ENCODE results near the gene RAVER1. TPM values are rescaled to one million over a fixed set of nuclear protein-coding genes. Genes with fewer than 3 reads are reported as not detected.

The RAVER1 gene
- total and polyA plus RNA-seq, 9 of the 15 experiments (the other 6 are each of a cell fraction or from before 2014, with no cell fraction given): 0.06 to 113 (median 7.0) TPM

- TF ChIP-seq ARID4B (CRISPR knock-in tag; IDR thresholded peaks at IDR 0.05) (0 out of 2 replicates have a peak, but pooled peaks have one; percentile 38), MAX (CRISPR knock-in tag; IDR thresholded peaks at IDR 0.05) (peak; percentile 81), HNRNPH1 (optimal IDR thresholded peaks at IDR 0.05; ENCODE audit: low read depth, low read length) (no peak), CAMTA2 (CRISPR knock-in tag; conservative IDR thresholded peaks at IDR 0.05) (no peak), E2F8 (IDR thresholded peaks at IDR 0.05; ENCODE audit: low read depth, partially characterized antibody) (no peak), NR2C2 (CRISPR knock-in tag; IDR thresholded peaks at IDR 0.05) (no peak), NR2C2 (tag; IDR thresholded peaks at IDR 0.05) (no peak; the same call in none of the 2 replicates), YY1 (IDR thresholded peaks at IDR 0.05; ENCODE audit: borderline replicate concordance in 1 of 3, control insufficient read depth in 1 of 3, extremely low read depth in 1 of 3, insufficient read depth in 3 of 3, insufficient read length in 1 of 3, insufficient replicate concordance in 2 of 3, low read depth in 1 of 3, low read length in 2 of 3) (peak in 2 of 3 experiments; percentile 38 to 58), RBM14 (IDR thresholded peaks at IDR 0.05; ENCODE audit: borderline replicate concordance, insufficient read depth, low read depth, low read length) (no peak), ATF2 (CRISPR knock-in tag; IDR thresholded peaks at IDR 0.05) (no peak), SRSF9 (IDR thresholded peaks at IDR 0.05; ENCODE audit: borderline replicate concordance, low read depth, low read length) (no peak), CCNT2 (IDR thresholded peaks at IDR 0.05; ENCODE audit: borderline replicate concordance, extremely low read depth, insufficient read length, low read depth, low read length) (peak; percentile 80), FOXK1 (CRISPR knock-in tag; IDR thresholded peaks at IDR 0.05; ENCODE audit: borderline replicate concordance) (no peak), MCM2 (IDR thresholded peaks at IDR 0.05; ENCODE audit: low read depth) (no peak), ZNF589 (CRISPR knock-in tag; IDR thresholded peaks at IDR 0.05; ENCODE audit: low read depth) (no peak), ILF3 (IDR thresholded peaks at IDR 0.05; ENCODE audit: borderline replicate concordance) (no peak)
These were observed 1.4 kb upstream of the RAVER1 start (continued) for GRCh38 chr19:10334588-10335351.

All from K562 (cell line).